Psoas muscle (tissue), 8 donors: ENCODE data around the gene TXNRD1. TPM values are rescaled to one million over a fixed set of nuclear protein-coding genes. Genes with fewer than 3 reads are reported as not detected.
"Not testable (repeated sequence)": the region's sequence is repeated elsewhere in the genome, so short reads cannot be mapped to it uniquely, and the experiment has no call there.

Experiments
- ATAC-seq, 4 donors: fragments of 200-7000 bp; cut with Tn5 transposase; one replicate each; pipeline ENCODE4 v1.9.1; 2020; ENCODE audit warnings: moderate library complexity in 3 of 4, mild to moderate bottlenecking in 2 of 4
- DNase-seq, 2 donors: peaks; one replicate each; pipeline ENCODE4 v3.0.0-alpha.2; 2020
- H3K27ac ChIP-seq: fragments of 200-600 bp; one replicate; pipeline ENCODE4 v1.8.0; 2022
- H3K27me3 ChIP-seq, 3 donors: fragments of 200-600 bp in 1 of 3; one replicate each; pipeline versions ENCODE4 v1.6.1 to v1.8.0; 2013 to 2022; ENCODE audit warnings: low read length in 2 of 3, mild to moderate bottlenecking in 2 of 3, moderate library complexity in 1 of 3; ENCODE audit not compliant: insufficient read depth in 3 of 3
- H3K36me3 ChIP-seq, 2 donors: fragments of 200-600 bp in 1 of 2; one replicate each; pipeline versions ENCODE4 v1.6.1 to v1.8.0; 2013 to 2022; ENCODE audit warnings: low read depth in 1 of 2, mild to moderate bottlenecking in 1 of 2, moderate library complexity in 1 of 2; ENCODE audit not compliant: insufficient read depth in 1 of 2
- H3K4me1 ChIP-seq: fragments of 200-600 bp; one replicate; pipeline ENCODE4 v1.8.0; 2022
- H3K4me3 ChIP-seq: fragments of 200-600 bp; one replicate; pipeline ENCODE4 v1.8.0; 2022; ENCODE audit warnings: mild to moderate bottlenecking
- H3K9me3 ChIP-seq: fragments of 200-600 bp; one replicate; pipeline ENCODE4 v1.8.0; 2022
- WGBS, 3 donors: extraction: QIAGEN DNeasy Blood & Tissue Kit; methylation state at CpG; one replicate each; pipeline versions ENCODE4 v1.1.6 to v1.1.7; 2013; 5-methylcytosine and 5-hydroxymethylcytosine counted together
- intact Hi-C, 2 donors: fragments of 100-400 bp; cut with DNase I; formaldehyde crosslinking; loops; one replicate each; pipeline versions ENCODE4 v1.11.0 to v1.14.2; 2022
- polyA plus RNA-seq, 3 donors: library from polyadenylated mRNA; stranded (reverse); fragments of 200-250 nt; gene quantifications; one replicate each; pipeline ENCODE4 v1.2.3, GENCODE V29; 2013
- total RNA-seq, 4 donors: library from RNA; stranded (reverse); fragmentation: NEBNext Ultra II Directional in 2 of 4; extraction: Animal tissue kit (Norgen Biotek cat#: 25700) in 2 of 4; gene quantifications; one replicate each; pipeline versions ENCODE4 v1.2.1 to v1.2.4, GENCODE V29; 2021 to 2023
- TF ChIP-seq, protein P1 (sequence below): fragments of 200-600 bp; IDR thresholded peaks from one replicate; pipeline ENCODE4 v1.8.0; 2022; ENCODE audit warnings: antibody characterized with exemption
- donor health status: healthy with polysubstance abuse.
- donor health status: DM: no; HTN: no; CAD: no; lungs with moderate emphysema.
- donor health status: Bipolar disorder and iron deficiency.
- donor health status: healthy.
- donor health status: DM: yes; HTN: yes; CAD: no.
- donor health status: DM: no; HTN: no; CAD: no.
- donor health status: DM: no; HTN: no; CAD: no.
- donor health status: DM: yes; HTN: yes; CAD: no.

Gene TXNRD1
- total and polyA plus RNA-seq, 7 donors, result 46.0 to 249 (median 110) TPM

DNA sequence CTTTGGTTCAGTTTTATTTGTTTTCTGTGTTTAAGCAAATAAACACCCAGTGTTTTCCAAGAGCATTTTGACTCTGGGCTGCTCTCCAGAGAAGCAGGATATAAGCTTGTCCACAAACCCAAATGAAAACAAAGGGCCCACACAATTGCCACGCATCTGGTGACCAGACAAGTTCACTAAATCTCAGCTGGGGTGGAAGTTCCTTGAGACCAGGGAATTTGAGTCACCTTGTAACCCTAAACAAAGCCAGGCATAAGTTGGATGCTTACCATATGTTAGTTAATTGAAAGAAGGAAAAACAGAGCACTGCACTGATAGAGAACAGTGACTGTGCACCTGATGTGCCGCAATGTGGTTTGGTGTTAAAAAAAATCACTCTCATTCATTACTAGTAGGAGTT, 1.6 kb upstream of the TXNRD1 start:
- H3K4me3 ChIP-seq, result no peak overlapping the region
- no peaks in the 10 kb centered on the region for H3K4me1 ChIP-seq
- intact Hi-C loops, result loop anchor here in 1 of 2 donors (2.0 kb wide), 2 partner anchors 75 to 145 kb away; no protein-coding TSS in a partner anchor
- TF ChIP-seq, protein P1, sequence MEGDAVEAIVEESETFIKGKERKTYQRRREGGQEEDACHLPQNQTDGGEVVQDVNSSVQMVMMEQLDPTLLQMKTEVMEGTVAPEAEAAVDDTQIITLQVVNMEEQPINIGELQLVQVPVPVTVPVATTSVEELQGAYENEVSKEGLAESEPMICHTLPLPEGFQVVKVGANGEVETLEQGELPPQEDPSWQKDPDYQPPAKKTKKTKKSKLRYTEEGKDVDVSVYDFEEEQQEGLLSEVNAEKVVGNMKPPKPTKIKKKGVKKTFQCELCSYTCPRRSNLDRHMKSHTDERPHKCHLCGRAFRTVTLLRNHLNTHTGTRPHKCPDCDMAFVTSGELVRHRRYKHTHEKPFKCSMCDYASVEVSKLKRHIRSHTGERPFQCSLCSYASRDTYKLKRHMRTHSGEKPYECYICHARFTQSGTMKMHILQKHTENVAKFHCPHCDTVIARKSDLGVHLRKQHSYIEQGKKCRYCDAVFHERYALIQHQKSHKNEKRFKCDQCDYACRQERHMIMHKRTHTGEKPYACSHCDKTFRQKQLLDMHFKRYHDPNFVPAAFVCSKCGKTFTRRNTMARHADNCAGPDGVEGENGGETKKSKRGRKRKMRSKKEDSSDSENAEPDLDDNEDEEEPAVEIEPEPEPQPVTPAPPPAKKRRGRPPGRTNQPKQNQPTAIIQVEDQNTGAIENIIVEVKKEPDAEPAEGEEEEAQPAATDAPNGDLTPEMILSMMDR, result no peak
- no peak for DNase-seq
- H3K27ac ChIP-seq, result no peak overlapping the region
- no peaks in the 10 kb centered on the region for H3K27me3 ChIP-seq
- H3K9me3 ChIP-seq, result no peaks in the 10 kb centered on the region
- H3K36me3 ChIP-seq, result no peaks in the 10 kb centered on the region
- ATAC-seq, result no peak
- WGBS, 3 donors, result 81 to 90% (median 88%) methylated on average over 2 of the region's 2 CpGs

DNA sequence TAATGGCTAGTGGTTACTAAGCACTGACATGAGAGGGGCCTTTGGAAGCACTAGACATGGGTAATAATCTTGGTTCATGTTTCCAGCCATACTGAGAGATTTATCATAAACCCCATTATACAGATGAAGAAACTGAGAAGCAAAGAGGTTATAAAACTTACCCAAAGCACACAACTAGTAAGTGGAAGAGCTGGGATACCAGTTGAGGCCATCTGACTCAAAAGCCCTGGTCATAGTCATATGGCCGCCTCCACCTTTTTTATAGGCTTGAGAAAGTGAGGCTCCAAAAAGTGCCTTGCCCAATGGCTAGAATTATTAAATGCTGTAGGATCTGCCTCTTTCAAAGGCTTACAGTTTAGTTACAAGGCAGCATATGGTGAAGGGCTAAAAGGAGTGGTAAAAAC, 944 bp downstream of the TXNRD1 start:
- no peaks in the 10 kb centered on the region for H3K27me3 ChIP-seq
- H3K4me1 ChIP-seq, result peaks cover 12% of the 10 kb centered on the region
- WGBS, 3 donors, result 98 to 100% (median 100%) methylated on average over 1 of the region's 1 CpG
- no peaks in the 10 kb centered on the region for H3K9me3 ChIP-seq
- TF ChIP-seq, protein P1, result no peak
- peak overlapping the region; percentile 77 for H3K4me3 ChIP-seq
- ATAC-seq (no peak), DNase-seq (no peak)
- H3K36me3 ChIP-seq, result no peaks in the 10 kb centered on the region
- intact Hi-C loops, result loop anchor here (5.0 kb wide), 2 partner anchors 71 to 86 kb away; partner anchors contain the start of gene EID3 (in 1 of the 2)
- peak overlapping the region; percentile 69 for H3K27ac ChIP-seq

GRCh38 chr12:104218506-104218905, 2.9 kb downstream of the TXNRD1 start:
- 92 to 97% (median 92%) methylated on average over 2 of the region's 2 CpGs for WGBS, 3 donors
- H3K36me3 ChIP-seq, H3K9me3 ChIP-seq, ATAC-seq, H3K27me3 ChIP-seq, H3K4me3 ChIP-seq, DNase-seq: not testable (repeated sequence)
- H3K27ac ChIP-seq, result peak overlapping the region; percentile 67
- intact Hi-C loops, result loop anchor here (5.0 kb wide), 2 partner anchors 69 to 84 kb away; partner anchors contain the start of gene EID3 (in 1 of the 2)
- peaks cover 12% of the 10 kb centered on the region for H3K4me1 ChIP-seq

GRCh38 chr12:104218935-104219334, 3.4 kb downstream of the TXNRD1 start:
- Histone ChIP-seq H3K9me3 (no peaks in the 10 kb centered on the region), H3K4me1 (peaks cover 12% of the 10 kb centered on the region), H3K36me3 (no peaks in the 10 kb centered on the region), H3K27me3 (no peaks in the 10 kb centered on the region), H3K27ac (peak overlapping the region; percentile 67), H3K4me3 (no peak overlapping the region)
- intact Hi-C loops, result loop anchor here (5.0 kb wide), 2 partner anchors 68 to 83 kb away; partner anchors contain the start of gene EID3 (in 1 of the 2)
- TF ChIP-seq, protein P1, result no peak
- WGBS, 3 donors, result 84 to 97% (median 96%) methylated on average over 1 of the region's 1 CpG
- no peak for ATAC-seq
- no peak for DNase-seq

GRCh38 chr12:104219361-104219892, 3.8 kb downstream of the TXNRD1 start:
- ATAC-seq, result peak; percentile 22 to 48 (median 38)
- intact Hi-C loops, result loop anchor here (5.0 kb wide), 2 partner anchors 68 to 83 kb away; partner anchors contain the start of gene EID3 (in 1 of the 2)
- TF ChIP-seq, protein P1, result no peak
- Histone ChIP-seq H3K27ac (peak overlapping the region; percentile 67), H3K4me1 (peaks cover 12% of the 10 kb centered on the region), H3K27me3 (no peaks in the 10 kb centered on the region), H3K4me3 (no peak overlapping the region), H3K36me3 (no peaks in the 10 kb centered on the region), H3K9me3 (no peaks in the 10 kb centered on the region)
- 48 to 55% (median 55%) methylated on average over 4 of the region's 4 CpGs for WGBS, 3 donors
- DNase-seq, result no peak
